ENCODE measurements around the gene TAGLN2. TPM values are rescaled to one million over a fixed set of nuclear protein-coding genes. Genes with fewer than 3 reads are reported as not detected.

Gene TAGLN2
- total and polyA plus RNA-seq, 9 of the 15 experiments (the other 6 are each of a cell fraction or from before 2014, with no cell fraction given): 192 to 683 (median 455) TPM

GRCh38 chr1:159891275-159892157, 33.8 kb downstream of the TAGLN2 start (continued):
- TF ChIP-seq ZNF609 (CRISPR knock-in tag; IDR thresholded peaks at IDR 0.05; ENCODE audit: borderline replicate concordance): no peak
- TF ChIP-seq BACH1 (tag; IDR thresholded peaks at IDR 0.05): no peak
- TF ChIP-seq NEUROD1 (IDR thresholded peaks at IDR 0.05; ENCODE audit: borderline replicate concordance, low read depth, low read length, partially characterized antibody): peak; percentile 31
- TF ChIP-seq ZNF384 (IDR thresholded peaks at IDR 0.05; ENCODE audit: low read depth, low read length): no peak
- TF ChIP-seq, protein P1, sequence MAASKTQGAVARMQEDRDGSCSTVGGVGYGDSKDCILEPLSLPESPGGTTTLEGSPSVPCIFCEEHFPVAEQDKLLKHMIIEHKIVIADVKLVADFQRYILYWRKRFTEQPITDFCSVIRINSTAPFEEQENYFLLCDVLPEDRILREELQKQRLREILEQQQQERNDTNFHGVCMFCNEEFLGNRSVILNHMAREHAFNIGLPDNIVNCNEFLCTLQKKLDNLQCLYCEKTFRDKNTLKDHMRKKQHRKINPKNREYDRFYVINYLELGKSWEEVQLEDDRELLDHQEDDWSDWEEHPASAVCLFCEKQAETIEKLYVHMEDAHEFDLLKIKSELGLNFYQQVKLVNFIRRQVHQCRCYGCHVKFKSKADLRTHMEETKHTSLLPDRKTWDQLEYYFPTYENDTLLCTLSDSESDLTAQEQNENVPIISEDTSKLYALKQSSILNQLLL (CRISPR knock-in tag; IDR thresholded peaks at IDR 0.05; ENCODE audit: borderline replicate concordance): no peak
- no peak for TF ChIP-seq FUS (optimal IDR thresholded peaks at IDR 0.05; ENCODE audit: low read depth, low read length)
- TF ChIP-seq TBP (optimal IDR thresholded peaks at IDR 0.05; ENCODE audit: low read depth, low read length): no peak
- TF ChIP-seq ARHGAP35 (IDR thresholded peaks at IDR 0.05; ENCODE audit: partially characterized antibody): no peak
- 0 out of 2 replicates have a peak, but pooled peaks have one; percentile 35 for TF ChIP-seq BHLHE40 (IDR thresholded peaks at IDR 0.05; ENCODE audit: low read length)
- TF ChIP-seq, protein P2, sequence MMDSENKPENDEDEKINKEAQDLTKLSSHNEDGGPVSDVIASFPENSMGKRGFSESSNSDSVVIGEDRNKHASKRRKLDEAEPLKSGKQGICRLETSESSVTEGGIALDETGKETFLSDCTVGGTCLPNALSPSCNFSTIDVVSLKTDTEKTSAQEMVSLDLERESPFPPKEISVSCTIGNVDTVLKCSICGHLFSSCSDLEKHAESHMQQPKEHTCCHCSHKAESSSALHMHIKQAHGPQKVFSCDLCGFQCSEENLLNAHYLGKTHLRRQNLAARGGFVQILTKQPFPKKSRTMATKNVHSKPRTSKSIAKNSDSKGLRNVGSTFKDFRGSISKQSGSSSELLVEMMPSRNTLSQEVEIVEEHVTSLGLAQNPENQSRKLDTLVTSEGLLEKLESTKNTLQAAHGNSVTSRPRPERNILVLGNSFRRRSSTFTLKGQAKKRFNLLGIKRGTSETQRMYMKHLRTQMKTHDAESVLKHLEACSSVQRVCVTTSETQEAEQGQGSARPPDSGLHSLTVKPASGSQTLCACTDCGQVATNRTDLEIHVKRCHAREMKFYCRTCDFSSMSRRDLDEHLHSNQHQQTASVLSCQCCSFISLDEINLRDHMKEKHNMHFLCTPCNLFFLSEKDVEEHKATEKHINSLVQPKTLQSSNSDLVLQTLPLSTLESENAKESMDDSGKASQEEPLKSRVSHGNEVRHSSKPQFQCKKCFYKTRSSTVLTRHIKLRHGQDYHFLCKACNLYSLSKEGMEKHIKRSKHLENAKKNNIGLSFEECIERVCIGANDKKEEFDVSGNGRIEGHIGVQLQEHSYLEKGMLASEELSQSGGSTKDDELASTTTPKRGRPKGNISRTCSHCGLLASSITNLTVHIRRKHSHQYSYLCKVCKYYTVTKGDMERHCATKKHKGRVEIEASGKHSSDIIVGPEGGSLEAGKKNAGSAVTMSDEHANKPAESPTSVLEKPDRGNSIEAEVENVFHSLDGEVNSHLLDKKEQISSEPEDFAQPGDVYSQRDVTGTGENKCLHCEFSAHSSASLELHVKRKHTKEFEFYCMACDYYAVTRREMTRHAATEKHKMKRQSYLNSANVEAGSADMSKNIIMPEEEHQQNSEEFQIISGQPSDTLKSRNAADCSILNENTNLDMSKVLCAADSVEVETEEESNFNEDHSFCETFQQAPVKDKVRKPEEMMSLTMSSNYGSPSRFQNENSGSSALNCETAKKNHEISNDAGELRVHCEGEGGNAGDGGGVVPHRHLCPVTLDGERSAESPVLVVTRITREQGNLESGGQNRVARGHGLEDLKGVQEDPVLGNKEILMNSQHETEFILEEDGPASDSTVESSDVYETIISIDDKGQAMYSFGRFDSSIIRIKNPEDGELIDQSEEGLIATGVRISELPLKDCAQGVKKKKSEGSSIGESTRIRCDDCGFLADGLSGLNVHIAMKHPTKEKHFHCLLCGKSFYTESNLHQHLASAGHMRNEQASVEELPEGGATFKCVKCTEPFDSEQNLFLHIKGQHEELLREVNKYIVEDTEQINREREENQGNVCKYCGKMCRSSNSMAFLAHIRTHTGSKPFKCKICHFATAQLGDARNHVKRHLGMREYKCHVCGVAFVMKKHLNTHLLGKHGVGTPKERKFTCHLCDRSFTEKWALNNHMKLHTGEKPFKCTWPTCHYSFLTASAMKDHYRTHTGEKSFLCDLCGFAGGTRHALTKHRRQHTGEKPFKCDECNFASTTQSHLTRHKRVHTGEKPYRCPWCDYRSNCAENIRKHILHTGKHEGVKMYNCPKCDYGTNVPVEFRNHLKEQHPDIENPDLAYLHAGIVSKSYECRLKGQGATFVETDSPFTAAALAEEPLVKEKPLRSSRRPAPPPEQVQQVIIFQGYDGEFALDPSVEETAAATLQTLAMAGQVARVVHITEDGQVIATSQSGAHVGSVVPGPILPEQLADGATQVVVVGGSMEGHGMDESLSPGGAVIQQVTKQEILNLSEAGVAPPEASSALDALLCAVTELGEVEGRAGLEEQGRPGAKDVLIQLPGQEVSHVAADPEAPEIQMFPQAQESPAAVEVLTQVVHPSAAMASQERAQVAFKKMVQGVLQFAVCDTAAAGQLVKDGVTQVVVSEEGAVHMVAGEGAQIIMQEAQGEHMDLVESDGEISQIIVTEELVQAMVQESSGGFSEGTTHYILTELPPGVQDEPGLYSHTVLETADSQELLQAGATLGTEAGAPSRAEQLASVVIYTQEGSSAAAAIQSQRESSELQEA (IDR thresholded peaks at IDR 0.05; ENCODE audit: low read depth): no peak
- TF ChIP-seq PTRF (tag; IDR thresholded peaks at IDR 0.05): no peak
